ENCODE data around the gene EXOC6B.

DNA sequence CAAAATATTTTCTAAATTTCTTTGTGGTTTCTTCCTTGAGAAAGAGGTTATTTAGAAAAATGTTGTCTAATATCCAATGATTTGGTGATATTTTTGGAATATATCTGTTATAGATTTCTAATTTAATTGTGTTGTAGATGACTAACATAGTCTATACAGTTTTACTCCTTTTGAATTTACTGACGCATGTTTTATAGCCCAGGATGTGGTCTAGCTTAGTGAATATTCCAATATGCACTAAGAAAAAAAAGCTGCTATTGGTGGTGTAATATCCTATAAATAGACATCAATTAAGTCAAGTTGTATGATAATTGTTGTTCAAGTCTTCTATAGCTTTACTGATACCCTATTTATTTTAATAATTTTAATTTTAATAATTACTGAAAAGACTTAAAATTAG is 437.6 kb downstream of the EXOC6B start:
- TF ChIP-seq, protein P1, sequence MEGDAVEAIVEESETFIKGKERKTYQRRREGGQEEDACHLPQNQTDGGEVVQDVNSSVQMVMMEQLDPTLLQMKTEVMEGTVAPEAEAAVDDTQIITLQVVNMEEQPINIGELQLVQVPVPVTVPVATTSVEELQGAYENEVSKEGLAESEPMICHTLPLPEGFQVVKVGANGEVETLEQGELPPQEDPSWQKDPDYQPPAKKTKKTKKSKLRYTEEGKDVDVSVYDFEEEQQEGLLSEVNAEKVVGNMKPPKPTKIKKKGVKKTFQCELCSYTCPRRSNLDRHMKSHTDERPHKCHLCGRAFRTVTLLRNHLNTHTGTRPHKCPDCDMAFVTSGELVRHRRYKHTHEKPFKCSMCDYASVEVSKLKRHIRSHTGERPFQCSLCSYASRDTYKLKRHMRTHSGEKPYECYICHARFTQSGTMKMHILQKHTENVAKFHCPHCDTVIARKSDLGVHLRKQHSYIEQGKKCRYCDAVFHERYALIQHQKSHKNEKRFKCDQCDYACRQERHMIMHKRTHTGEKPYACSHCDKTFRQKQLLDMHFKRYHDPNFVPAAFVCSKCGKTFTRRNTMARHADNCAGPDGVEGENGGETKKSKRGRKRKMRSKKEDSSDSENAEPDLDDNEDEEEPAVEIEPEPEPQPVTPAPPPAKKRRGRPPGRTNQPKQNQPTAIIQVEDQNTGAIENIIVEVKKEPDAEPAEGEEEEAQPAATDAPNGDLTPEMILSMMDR (IDR thresholded peaks at IDR 0.05 in 4 of 5, conservative IDR thresholded peaks at IDR 0.05 in 1 of 5): no peak
- TF ChIP-seq POLR2A (IDR thresholded peaks at IDR 0.05): no peak

All from gastrocnemius medialis (tissue), 4 donors.